22Rv1 (cell line): ENCODE measurements around the gene P2RX7.

ENCODE experiments used
- ZFX ChIP-seq: fragments of 450-650 bp; IDR thresholded peaks from 2 replicates; pipeline ENCODE4 v1.6.1; 2017; ENCODE audit warnings: antibody characterized with exemption, borderline replicate concordance
- TF ChIP-seq, protein P1 (sequence below): fragments of 450-650 bp; IDR thresholded peaks from 2 replicates; pipeline ENCODE4 v1.5.1; 2017; ENCODE audit warnings: mild to moderate bottlenecking

DNA sequence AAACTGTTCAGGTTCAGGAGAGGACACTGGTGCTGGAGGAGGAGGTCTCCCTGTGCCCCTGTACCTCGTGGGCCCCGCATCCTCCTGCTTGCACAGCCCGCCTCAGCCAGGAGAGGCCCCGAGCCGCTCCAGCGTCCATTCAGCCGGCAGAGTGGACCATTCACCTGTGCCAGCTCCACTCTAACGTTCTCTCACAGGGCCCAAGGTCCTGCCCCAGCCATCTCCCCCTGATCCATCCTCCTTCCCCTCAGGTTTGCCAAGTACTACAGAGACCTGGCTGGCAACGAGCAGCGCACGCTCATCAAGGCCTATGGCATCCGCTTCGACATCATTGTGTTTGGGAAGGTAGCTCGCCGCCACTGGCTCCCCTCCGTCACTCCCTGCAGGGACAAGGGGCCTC is 99.5 kb downstream of the P2RX7 start:
- TF ChIP-seq, protein P1, sequence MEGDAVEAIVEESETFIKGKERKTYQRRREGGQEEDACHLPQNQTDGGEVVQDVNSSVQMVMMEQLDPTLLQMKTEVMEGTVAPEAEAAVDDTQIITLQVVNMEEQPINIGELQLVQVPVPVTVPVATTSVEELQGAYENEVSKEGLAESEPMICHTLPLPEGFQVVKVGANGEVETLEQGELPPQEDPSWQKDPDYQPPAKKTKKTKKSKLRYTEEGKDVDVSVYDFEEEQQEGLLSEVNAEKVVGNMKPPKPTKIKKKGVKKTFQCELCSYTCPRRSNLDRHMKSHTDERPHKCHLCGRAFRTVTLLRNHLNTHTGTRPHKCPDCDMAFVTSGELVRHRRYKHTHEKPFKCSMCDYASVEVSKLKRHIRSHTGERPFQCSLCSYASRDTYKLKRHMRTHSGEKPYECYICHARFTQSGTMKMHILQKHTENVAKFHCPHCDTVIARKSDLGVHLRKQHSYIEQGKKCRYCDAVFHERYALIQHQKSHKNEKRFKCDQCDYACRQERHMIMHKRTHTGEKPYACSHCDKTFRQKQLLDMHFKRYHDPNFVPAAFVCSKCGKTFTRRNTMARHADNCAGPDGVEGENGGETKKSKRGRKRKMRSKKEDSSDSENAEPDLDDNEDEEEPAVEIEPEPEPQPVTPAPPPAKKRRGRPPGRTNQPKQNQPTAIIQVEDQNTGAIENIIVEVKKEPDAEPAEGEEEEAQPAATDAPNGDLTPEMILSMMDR: no peak
- TF ChIP-seq ZFX: no peak
